IMR-90 (cell line): Measurements from ENCODE around the gene MUCL3. TPM values are rescaled to one million over a fixed set of nuclear protein-coding genes. Genes with fewer than 3 reads are reported as not detected.
A peak's percentile ranks its signal among the peaks of the same experiment; 100 is the strongest.

ENCODE experiments used
- FOS ChIP-seq: fragments of 150-350 bp; IDR thresholded peaks from 2 replicates; pipeline ENCODE4 v1.6.1; 2016; ENCODE audit warnings: low read depth, low read length
- MAZ ChIP-seq: IDR thresholded peaks from 2 replicates; pipeline ENCODE4 v1.6.1; 2012; ENCODE audit warnings: low read depth, mild to moderate bottlenecking, low read length, improper control_type of control experiment, moderate library complexity, borderline replicate concordance
- RAD21 ChIP-seq: IDR thresholded peaks from 2 replicates; pipeline ENCODE4 v1.6.1; 2012; ENCODE audit warnings: low read length, improper control_type of control experiment
- polyA plus RNA-seq, 3 experiments: library from polyadenylated mRNA; depleted of rRNA; stranded (reverse); fragments of >200 nt; gene quantifications; 2 replicates each; pipeline ENCODE4 v1.2.3, GENCODE V29; 2012; ENCODE audit warnings: low replicate concordance in 1 of 3
- total RNA-seq: library from RNA; depleted of rRNA; stranded (reverse); fragments of >200 nt; gene quantifications from 2 replicates; pipeline ENCODE4 v1.2.3, GENCODE V29; 2012

The MUCL3 gene
- total and polyA plus RNA-seq, 2 of the 4 experiments (the other 2 are of a cell fraction), result not detected

DNA sequence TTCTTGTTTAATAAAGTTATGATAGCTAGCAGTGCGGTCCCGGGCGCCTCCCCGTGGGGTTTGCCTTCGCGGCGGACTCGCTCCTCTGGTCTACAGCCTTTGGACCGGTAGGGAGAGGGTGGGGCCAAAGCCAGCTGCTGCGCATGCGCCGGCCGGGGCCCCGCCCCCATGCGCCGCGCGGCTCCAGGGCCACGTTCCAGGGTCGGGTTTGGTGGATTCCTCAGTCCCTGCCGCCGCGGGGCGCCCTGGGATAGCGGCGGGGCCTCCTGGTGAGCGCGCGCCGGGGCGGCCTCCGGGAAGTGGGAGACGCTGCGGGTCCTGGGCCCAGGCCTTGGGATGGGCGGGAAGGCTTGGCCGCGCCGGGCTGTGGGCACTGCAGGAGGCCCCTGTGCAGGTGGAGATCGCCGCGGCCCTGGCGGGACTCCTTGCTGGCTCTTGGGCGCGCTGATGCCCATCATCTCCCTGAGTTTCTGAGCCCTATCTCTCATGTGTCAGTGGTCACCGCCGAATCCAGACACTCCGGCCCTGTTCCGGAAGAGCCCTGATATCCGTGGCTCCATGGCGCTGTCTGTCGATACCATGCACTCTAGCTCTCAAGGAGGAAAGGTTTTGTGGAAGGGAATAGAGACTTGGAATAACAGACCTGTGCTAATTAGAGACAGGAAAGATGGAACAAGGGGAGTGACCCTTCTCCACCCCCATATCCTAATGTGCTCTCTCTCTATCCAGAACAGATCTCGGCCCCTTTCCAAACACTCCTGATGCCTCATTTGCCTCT lies 26.5 kb upstream of the MUCL3 start, which contains the start of gene VARS2 (continued):
- TF ChIP-seq MAZ, result peak; percentile 78; the same call in 1 of the 2 replicates
- no peak for TF ChIP-seq FOS
- TF ChIP-seq RAD21, result peak; percentile 50
